Measurements from ENCODE around the gene KPTN. TPM values are rescaled to one million over a fixed set of nuclear protein-coding genes. Genes with fewer than 3 reads are reported as not detected.

The KPTN gene
- total and polyA plus RNA-seq, 2 experiments from 2014 or later = 3.1 to 9.6 TPM

GRCh38 chr19:47461876-47462275 is 22.1 kb downstream of the KPTN start:
- H3K9me2 ChIP-seq (ENCODE audit: insufficient read depth) = no peaks in the 10 kb centered on the region
- DNase-seq = no peak
- H3K4me2 ChIP-seq (ENCODE audit: unreplicated experiment) = no peak overlapping the region
- 76 to 78% methylated on average over 5 of the region's 5 CpGs for WGBS, 2 experiments (ENCODE audit: low coverage in 1 of 2, low lambda C conversion rate in 2 of 2, missing lambda C conversion rate in 2 of 2)
- in situ Hi-C loops (cut with MboI) = no loop called here
- no peaks in the 10 kb centered on the region for H4K20me1 ChIP-seq (ENCODE audit: insufficient read depth)
- peaks cover 55% of the 10 kb centered on the region for H3K27me3 ChIP-seq (replicated peaks; ENCODE audit: insufficient read depth)
- no peak overlapping the region for H2AFZ ChIP-seq
- H3K36me3 ChIP-seq (ENCODE audit: low read depth) = no peaks in the 10 kb centered on the region
- no peak overlapping the region for H3K27ac ChIP-seq
- H3K79me2 ChIP-seq (ENCODE audit: insufficient read depth) = no peaks in the 10 kb centered on the region
- no peaks in the 10 kb centered on the region for H3F3A ChIP-seq (ENCODE audit: insufficient read depth)
- H3K9ac ChIP-seq = no peak overlapping the region
- no peaks in the 10 kb centered on the region for H3K9me3 ChIP-seq (ENCODE audit: low read depth)
- no peaks in the 10 kb centered on the region for H3K4me1 ChIP-seq (ENCODE audit: insufficient read depth)
- no peak overlapping the region for H3K4me3 ChIP-seq
- TF ChIP-seq EZH2phosphoT487 (IDR thresholded peaks at IDR 0.05; ENCODE audit: insufficient read depth, low read depth) = no peak
- TF ChIP-seq EZH2 (IDR thresholded peaks at IDR 0.05; ENCODE audit: insufficient read depth, poor library complexity, severe bottlenecking) = no peak

- DNase-seq = no peak
- no peak overlapping the region for H3K27ac ChIP-seq
- H3F3A ChIP-seq (ENCODE audit: insufficient read depth) = no peaks in the 10 kb centered on the region
- H3K4me3 ChIP-seq = no peak overlapping the region
- H3K4me2 ChIP-seq (ENCODE audit: unreplicated experiment) = no peak overlapping the region
- H3K9ac ChIP-seq = no peak overlapping the region
- H3K9me3 ChIP-seq (ENCODE audit: low read depth) = no peaks in the 10 kb centered on the region
- TF ChIP-seq EZH2phosphoT487 (IDR thresholded peaks at IDR 0.05; ENCODE audit: insufficient read depth, low read depth) = no peak
- no peak for TF ChIP-seq EZH2 (IDR thresholded peaks at IDR 0.05; ENCODE audit: insufficient read depth, poor library complexity, severe bottlenecking)
- no peaks in the 10 kb centered on the region for H3K9me2 ChIP-seq (ENCODE audit: insufficient read depth)
- no peak overlapping the region for H2AFZ ChIP-seq
- H3K4me1 ChIP-seq (ENCODE audit: insufficient read depth) = no peaks in the 10 kb centered on the region
- no peaks in the 10 kb centered on the region for H3K36me3 ChIP-seq (ENCODE audit: low read depth)
- WGBS, 2 experiments (ENCODE audit: low coverage in 1 of 2, low lambda C conversion rate in 2 of 2, missing lambda C conversion rate in 2 of 2) = 75 to 91% methylated on average over 11 to 14 of the region's 14 CpGs
- in situ Hi-C loops (cut with MboI) = no loop called here
- no peaks in the 10 kb centered on the region for H3K79me2 ChIP-seq (ENCODE audit: insufficient read depth)
- H4K20me1 ChIP-seq (ENCODE audit: insufficient read depth) = no peaks in the 10 kb centered on the region
- peaks cover 64% of the 10 kb centered on the region for H3K27me3 ChIP-seq (replicated peaks; ENCODE audit: insufficient read depth)
Observed at GRCh38 chr19:47459477-47459876, 24.5 kb downstream of the KPTN start.

DNA sequence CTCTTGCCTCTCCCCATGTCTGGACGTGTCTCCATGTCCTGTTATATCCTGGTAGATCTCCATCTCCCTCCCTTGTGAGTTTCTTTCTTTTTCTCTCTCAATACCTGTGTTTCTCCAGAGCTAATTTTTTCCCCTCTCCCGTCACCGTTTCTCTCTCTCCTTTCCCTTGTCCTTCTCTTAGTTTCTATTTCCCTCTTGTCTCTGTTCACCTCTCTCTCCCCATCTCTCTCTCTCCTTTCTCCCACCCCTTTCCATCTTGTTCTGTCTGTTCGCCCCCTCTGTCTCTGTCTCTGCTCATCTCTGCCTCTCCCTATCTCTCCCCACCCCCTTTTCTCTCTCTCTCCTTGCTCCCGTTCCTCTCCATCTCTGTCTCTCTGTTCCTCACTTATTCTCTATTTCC is 25.3 kb downstream of the KPTN start:
- H3K9me3 ChIP-seq (ENCODE audit: low read depth) = no peaks in the 10 kb centered on the region
- H3K4me3 ChIP-seq = no peak overlapping the region
- 10 to 11% methylated on average over 4 to 5 of the region's 5 CpGs for WGBS, 2 experiments (ENCODE audit: low coverage in 1 of 2, low lambda C conversion rate in 2 of 2, missing lambda C conversion rate in 2 of 2)
- no peaks in the 10 kb centered on the region for H3K79me2 ChIP-seq (ENCODE audit: insufficient read depth)
- no peak for DNase-seq
- no peaks in the 10 kb centered on the region for H3F3A ChIP-seq (ENCODE audit: insufficient read depth)
- H3K27ac ChIP-seq = no peak overlapping the region
- no peaks in the 10 kb centered on the region for H3K4me1 ChIP-seq (ENCODE audit: insufficient read depth)
- no peaks in the 10 kb centered on the region for H3K9me2 ChIP-seq (ENCODE audit: insufficient read depth)
- H3K36me3 ChIP-seq (ENCODE audit: low read depth) = no peaks in the 10 kb centered on the region
- no peak overlapping the region for H2AFZ ChIP-seq
- TF ChIP-seq EZH2phosphoT487 (IDR thresholded peaks at IDR 0.05; ENCODE audit: insufficient read depth, low read depth) (no peak), EZH2 (IDR thresholded peaks at IDR 0.05; ENCODE audit: insufficient read depth, poor library complexity, severe bottlenecking) (peak; percentile 45)
- H4K20me1 ChIP-seq (ENCODE audit: insufficient read depth) = no peaks in the 10 kb centered on the region
- H3K27me3 ChIP-seq (replicated peaks; ENCODE audit: insufficient read depth) = peaks cover 65% of the 10 kb centered on the region
- in situ Hi-C loops (cut with MboI) = no loop called here
- no peak overlapping the region for H3K4me2 ChIP-seq (ENCODE audit: unreplicated experiment)
- H3K9ac ChIP-seq = no peak overlapping the region

DNA sequence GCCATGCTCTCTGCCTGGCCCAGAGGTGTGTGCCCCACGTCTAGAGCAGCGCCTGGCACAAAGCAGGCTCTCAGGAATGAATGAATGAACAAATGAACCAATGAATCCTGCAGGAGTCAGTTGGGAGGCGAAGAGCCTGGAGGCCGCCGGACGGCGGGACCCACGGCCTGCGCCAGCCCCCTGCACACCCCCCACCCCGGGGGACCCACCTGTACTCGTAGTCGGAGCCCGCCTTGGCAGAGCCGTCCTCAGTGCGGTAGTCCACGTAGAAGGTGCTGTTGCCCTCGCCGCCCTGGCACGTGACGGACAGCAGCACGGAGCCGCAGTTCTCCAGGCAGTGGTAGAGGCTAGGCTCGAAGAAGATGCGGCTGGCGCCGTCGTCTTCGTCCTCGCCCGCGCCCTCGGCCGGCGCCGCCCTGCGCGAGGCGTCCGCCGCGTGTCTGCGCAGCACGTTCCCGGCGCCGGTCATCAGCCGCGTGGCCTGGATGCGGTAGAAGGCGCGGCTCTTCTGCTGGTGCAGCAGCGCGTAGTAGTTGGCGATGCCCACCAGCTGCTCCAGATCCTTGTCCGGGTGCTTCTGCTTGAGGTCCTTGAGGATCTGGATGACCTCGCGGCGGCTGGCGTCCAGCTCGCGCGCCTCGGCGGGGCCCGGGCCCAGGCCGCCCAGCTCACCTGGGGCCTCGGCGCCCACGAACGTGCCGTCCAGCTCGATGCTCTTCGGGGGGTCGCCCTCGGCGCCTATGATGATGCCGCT is 27.1 kb downstream of the KPTN start:
- H3K79me2 ChIP-seq (ENCODE audit: insufficient read depth) = no peaks in the 10 kb centered on the region
- H3K4me2 ChIP-seq (ENCODE audit: unreplicated experiment) = no peak overlapping the region
- H3K27ac ChIP-seq = no peak overlapping the region
- H4K20me1 ChIP-seq (ENCODE audit: insufficient read depth) = no peaks in the 10 kb centered on the region
- peaks cover 72% of the 10 kb centered on the region for H3K27me3 ChIP-seq (replicated peaks; ENCODE audit: insufficient read depth)
- H3K9me2 ChIP-seq (ENCODE audit: insufficient read depth) = no peaks in the 10 kb centered on the region
- H2AFZ ChIP-seq = no peak overlapping the region
- no peaks in the 10 kb centered on the region for H3K9me3 ChIP-seq (ENCODE audit: low read depth)
- no peak overlapping the region for H3K9ac ChIP-seq
- no peaks in the 10 kb centered on the region for H3K4me1 ChIP-seq (ENCODE audit: insufficient read depth)
- no peaks in the 10 kb centered on the region for H3K36me3 ChIP-seq (ENCODE audit: low read depth)
- peak; percentile 38 for DNase-seq
- no peaks in the 10 kb centered on the region for H3F3A ChIP-seq (ENCODE audit: insufficient read depth)
- in situ Hi-C loops (cut with MboI) = no loop called here
- H3K4me3 ChIP-seq = no peak overlapping the region
- 16 to 27% methylated on average over 56 to 67 of the region's 77 CpGs for WGBS, 2 experiments (ENCODE audit: low coverage in 1 of 2, low lambda C conversion rate in 2 of 2, missing lambda C conversion rate in 2 of 2)
- TF ChIP-seq EZH2phosphoT487 (IDR thresholded peaks at IDR 0.05; ENCODE audit: insufficient read depth, low read depth) (no peak), EZH2 (IDR thresholded peaks at IDR 0.05; ENCODE audit: insufficient read depth, poor library complexity, severe bottlenecking) (no peak)
